WI38 (cell line): ENCODE measurements around the gene P2RY4.

Experiments used
- H3K4me3 ChIP-seq: 2 replicates; pipeline ENCODE4 v1.5.1; 2011; ENCODE audit warnings: low read depth, mild to moderate bottlenecking, control low read depth, low read length
- TF ChIP-seq, protein P1 (sequence below): IDR thresholded peaks from 2 replicates; pipeline ENCODE4 v1.5.1; 2012; ENCODE audit warnings: low read depth, mild to moderate bottlenecking, control low read depth, low read length

P2RY4 gene

DNA sequence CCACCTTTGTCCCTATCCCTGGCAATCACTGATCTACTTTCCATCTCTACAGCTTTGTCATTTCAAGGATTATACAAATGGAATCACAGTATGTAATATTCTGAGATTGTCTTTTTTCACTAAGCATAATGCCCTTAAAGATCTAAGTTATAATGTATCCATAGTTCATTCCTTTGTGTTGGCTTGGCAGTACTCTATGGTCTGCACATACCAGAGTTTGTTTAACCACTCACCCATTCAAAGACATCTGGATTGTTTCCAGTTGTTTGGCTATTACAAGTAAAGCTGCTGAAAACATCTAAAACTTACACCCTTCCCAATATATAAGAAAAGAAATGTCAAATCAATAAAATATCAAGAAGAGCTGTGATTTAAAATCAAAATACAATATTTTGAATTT lies 51.5 kb downstream of the P2RY4 start:
- TF ChIP-seq, protein P1, sequence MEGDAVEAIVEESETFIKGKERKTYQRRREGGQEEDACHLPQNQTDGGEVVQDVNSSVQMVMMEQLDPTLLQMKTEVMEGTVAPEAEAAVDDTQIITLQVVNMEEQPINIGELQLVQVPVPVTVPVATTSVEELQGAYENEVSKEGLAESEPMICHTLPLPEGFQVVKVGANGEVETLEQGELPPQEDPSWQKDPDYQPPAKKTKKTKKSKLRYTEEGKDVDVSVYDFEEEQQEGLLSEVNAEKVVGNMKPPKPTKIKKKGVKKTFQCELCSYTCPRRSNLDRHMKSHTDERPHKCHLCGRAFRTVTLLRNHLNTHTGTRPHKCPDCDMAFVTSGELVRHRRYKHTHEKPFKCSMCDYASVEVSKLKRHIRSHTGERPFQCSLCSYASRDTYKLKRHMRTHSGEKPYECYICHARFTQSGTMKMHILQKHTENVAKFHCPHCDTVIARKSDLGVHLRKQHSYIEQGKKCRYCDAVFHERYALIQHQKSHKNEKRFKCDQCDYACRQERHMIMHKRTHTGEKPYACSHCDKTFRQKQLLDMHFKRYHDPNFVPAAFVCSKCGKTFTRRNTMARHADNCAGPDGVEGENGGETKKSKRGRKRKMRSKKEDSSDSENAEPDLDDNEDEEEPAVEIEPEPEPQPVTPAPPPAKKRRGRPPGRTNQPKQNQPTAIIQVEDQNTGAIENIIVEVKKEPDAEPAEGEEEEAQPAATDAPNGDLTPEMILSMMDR = no peak
- no peak overlapping the region for H3K4me3 ChIP-seq
